Measurements from ENCODE around the gene TBR1.

DNA sequence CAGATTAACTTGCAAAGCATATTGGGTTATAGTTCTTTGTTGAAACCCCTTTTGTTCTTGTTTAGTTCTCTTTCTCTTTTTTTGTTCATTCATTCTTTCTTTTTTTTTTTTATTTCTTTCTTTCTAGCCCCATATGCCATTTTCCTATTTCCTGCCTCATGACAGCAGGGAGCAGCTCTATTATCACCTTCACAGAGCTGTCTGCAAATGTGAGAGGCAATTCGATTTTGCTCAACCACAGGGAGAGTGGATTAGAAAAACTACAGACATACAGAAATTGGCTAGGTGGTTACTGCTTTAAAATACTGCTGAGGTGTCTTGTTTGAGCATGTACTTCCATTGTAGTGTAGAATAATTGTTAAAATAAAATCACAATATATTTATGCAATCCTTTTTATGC is 44.2 kb upstream of the TBR1 start:
- TF ChIP-seq, protein P1, sequence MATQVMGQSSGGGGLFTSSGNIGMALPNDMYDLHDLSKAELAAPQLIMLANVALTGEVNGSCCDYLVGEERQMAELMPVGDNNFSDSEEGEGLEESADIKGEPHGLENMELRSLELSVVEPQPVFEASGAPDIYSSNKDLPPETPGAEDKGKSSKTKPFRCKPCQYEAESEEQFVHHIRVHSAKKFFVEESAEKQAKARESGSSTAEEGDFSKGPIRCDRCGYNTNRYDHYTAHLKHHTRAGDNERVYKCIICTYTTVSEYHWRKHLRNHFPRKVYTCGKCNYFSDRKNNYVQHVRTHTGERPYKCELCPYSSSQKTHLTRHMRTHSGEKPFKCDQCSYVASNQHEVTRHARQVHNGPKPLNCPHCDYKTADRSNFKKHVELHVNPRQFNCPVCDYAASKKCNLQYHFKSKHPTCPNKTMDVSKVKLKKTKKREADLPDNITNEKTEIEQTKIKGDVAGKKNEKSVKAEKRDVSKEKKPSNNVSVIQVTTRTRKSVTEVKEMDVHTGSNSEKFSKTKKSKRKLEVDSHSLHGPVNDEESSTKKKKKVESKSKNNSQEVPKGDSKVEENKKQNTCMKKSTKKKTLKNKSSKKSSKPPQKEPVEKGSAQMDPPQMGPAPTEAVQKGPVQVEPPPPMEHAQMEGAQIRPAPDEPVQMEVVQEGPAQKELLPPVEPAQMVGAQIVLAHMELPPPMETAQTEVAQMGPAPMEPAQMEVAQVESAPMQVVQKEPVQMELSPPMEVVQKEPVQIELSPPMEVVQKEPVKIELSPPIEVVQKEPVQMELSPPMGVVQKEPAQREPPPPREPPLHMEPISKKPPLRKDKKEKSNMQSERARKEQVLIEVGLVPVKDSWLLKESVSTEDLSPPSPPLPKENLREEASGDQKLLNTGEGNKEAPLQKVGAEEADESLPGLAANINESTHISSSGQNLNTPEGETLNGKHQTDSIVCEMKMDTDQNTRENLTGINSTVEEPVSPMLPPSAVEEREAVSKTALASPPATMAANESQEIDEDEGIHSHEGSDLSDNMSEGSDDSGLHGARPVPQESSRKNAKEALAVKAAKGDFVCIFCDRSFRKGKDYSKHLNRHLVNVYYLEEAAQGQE (IDR thresholded peaks at IDR 0.05; ENCODE audit: low read depth, low read length) = no peak
- no peak for TF ChIP-seq MXI1 (IDR thresholded peaks at IDR 0.05; ENCODE audit: low read depth, low read length)
- TF ChIP-seq GATA2 (CRISPR knock-in tag; IDR thresholded peaks at IDR 0.05) = no peak
- TF ChIP-seq, protein P2, sequence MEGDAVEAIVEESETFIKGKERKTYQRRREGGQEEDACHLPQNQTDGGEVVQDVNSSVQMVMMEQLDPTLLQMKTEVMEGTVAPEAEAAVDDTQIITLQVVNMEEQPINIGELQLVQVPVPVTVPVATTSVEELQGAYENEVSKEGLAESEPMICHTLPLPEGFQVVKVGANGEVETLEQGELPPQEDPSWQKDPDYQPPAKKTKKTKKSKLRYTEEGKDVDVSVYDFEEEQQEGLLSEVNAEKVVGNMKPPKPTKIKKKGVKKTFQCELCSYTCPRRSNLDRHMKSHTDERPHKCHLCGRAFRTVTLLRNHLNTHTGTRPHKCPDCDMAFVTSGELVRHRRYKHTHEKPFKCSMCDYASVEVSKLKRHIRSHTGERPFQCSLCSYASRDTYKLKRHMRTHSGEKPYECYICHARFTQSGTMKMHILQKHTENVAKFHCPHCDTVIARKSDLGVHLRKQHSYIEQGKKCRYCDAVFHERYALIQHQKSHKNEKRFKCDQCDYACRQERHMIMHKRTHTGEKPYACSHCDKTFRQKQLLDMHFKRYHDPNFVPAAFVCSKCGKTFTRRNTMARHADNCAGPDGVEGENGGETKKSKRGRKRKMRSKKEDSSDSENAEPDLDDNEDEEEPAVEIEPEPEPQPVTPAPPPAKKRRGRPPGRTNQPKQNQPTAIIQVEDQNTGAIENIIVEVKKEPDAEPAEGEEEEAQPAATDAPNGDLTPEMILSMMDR (IDR thresholded peaks at IDR 0.05) = no peak
- no peak for TF ChIP-seq FOXJ3 (CRISPR knock-in tag; IDR thresholded peaks at IDR 0.05)
- no peak for TF ChIP-seq RAD21 (IDR thresholded peaks at IDR 0.05; ENCODE audit: low read length)
- no peak for TF ChIP-seq SIN3A (IDR thresholded peaks at IDR 0.05; ENCODE audit: borderline replicate concordance, low read depth, low read length)
- TF ChIP-seq PBX3 (IDR thresholded peaks at IDR 0.05) = no peak
- TF ChIP-seq, protein P3, sequence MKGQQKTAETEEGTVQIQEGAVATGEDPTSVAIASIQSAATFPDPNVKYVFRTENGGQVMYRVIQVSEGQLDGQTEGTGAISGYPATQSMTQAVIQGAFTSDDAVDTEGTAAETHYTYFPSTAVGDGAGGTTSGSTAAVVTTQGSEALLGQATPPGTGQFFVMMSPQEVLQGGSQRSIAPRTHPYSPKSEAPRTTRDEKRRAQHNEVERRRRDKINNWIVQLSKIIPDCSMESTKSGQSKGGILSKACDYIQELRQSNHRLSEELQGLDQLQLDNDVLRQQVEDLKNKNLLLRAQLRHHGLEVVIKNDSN (IDR thresholded peaks at IDR 0.05; ENCODE audit: borderline replicate concordance, low read depth) = no peak
- TF ChIP-seq POLR2AphosphoS5 (IDR thresholded peaks at IDR 0.05; ENCODE audit: low read depth, low read length) = no peak
- TF ChIP-seq ELF1 (IDR thresholded peaks at IDR 0.05) = no peak
- no peak for TF ChIP-seq GABPA (IDR thresholded peaks at IDR 0.05; ENCODE audit: low read depth)
- TF ChIP-seq EZH2phosphoT487 (IDR thresholded peaks at IDR 0.05; ENCODE audit: borderline replicate concordance, low read depth) = no peak
